Hepatic stellate cell (primary cell): ENCODE results near the gene FAM90A1.
"Not testable (repeated sequence)": the region's sequence is repeated elsewhere in the genome, so short reads cannot be mapped to it uniquely, and the experiment has no call there.

Experiments
- DNase-seq: peaks from one replicate; pipeline ENCODE4 v3.0.0; 2011; ENCODE audit warnings: low spot score

The FAM90A1 gene

DNA sequence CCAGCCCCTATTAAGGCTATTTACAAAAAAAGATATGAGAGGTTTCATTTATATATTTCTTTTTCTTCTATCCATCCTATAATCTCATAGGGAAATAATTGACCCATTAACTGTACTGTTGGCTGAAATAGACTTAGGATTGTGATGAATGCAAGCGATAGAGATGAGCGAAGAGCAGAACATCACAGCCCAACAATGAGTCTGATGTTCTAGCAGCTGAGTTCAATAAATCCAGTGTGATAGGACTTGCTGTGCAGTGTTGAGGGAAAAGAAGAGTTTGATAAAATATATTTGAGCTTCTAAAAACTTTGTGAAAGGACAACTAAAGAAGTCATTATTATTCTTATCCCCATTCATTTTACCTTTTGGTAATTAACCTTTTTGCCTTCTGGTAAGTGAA lies 54.5 kb downstream of the FAM90A1 start:
- DNase-seq: not testable (repeated sequence)
